SK-N-MC (cell line): Measurements from ENCODE around the gene RASGEF1B.

ENCODE experiments used
- EZH2 ChIP-seq: fragments of 200-600 bp; sonication (generic); IDR thresholded peaks from one replicate; pipeline ENCODE4 v1.6.1; 2017; ENCODE audit warnings: antibody characterized with exemption
- FOXP2 ChIP-seq: optimal IDR thresholded peaks from 2 replicates; pipeline ENCODE3; 2011; ENCODE audit warnings: mild to moderate bottlenecking, moderate library complexity; ENCODE audit not compliant: insufficient read depth; ENCODE audit errors: extremely low read length, control extremely low read depth
- POLR2AphosphoS5 ChIP-seq: IDR thresholded peaks from 2 replicates; pipeline ENCODE4 v1.6.1; 2012; ENCODE audit warnings: mild to moderate bottlenecking, low read depth, low read length, borderline replicate concordance

DNA sequence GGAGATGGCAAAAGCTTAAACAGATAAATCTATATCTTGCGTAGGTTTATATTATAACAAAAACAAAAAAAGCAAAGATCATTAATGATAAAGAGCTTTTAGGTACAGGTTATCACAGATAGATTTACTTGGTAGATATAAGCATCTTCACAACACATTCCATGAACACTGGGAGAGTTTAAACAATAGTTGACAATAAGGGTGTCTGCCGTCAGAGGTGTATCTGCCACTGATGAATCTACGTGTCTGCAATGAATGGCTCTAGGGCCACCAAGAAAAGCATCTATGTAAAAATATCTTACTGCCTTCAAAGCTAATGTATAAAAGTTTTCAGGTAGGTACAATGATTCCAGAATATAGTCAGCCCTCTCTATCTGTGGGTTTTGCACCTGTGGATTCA is 43.7 kb downstream of the RASGEF1B start:
- TF ChIP-seq POLR2AphosphoS5, result no peak
- TF ChIP-seq EZH2, result no peak
- TF ChIP-seq FOXP2, result no peak
